ENCODE results near the gene SUSD1.

SUSD1 gene

DNA sequence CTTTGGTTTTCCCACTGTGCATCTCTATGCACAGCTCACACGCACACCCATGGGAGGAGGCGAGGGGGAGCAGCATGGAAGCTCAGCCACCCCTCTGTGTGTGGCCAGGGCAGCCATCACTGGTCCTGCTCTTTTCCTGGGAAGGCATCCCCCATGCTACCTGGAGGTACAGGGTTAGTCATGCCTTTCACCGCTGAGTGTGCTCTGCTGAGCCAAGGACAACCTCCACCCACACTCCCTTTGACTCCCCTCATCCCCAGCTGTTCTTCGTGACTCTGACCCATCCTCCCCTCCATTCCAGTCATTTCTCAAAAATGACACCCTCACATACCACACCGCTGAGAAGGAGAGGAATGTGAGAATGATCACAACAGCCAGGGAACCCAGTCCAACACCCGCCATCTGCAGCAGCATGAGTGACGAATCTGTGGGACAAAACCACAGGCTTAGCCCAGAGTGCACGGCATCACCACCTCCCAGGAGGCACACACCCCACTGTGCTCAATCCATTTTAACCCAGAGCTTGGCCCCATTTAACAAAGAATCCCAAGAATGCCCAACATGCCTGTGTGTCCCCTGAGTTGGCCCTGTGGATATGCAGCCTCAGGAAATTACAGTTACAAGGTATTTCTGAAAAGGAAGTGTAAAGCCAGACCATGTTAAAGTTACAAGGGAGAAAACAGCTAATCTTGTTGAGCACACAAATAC is 133.4 kb downstream of the SUSD1 start:
- DNase-seq (ENCODE audit: low spot score), result peak; percentile 53

DNA sequence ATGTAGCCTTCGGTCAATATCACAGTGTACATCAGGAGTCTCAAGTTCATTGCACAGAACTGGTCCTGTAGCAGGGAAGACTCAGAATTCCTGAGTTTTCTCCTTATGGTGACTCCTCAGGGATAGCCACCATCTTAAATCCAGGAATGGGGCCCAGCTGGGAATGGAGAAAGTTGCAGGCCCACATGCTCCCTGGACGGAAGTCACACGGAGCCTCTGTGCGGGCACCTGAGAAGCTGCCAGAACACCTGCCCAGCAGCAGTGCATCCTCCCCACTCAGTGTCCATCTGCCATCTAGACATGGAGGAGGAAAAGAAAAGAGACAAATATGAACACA is 133.9 kb downstream of the SUSD1 start:
- DNase-seq (ENCODE audit: low spot score), result no peak

DNA sequence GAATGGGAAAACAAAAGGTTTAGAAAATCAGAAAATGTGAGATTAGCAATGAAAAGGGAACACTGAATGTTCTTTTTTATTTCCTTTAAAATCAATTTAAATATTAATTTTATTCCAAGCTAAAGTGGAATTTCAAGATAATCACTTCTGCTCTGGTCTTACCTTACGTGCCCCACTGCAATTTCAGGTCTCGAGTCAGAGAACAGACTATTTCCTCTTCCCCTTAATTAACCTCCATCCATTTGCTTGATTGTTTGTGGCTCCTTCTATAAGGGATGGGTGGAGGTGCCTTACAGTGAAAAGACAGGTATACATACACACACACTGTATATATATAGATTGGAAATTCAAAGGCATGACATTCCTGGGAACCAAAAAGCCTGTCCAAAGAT is 137.1 kb downstream of the SUSD1 start:
- DNase-seq (ENCODE audit: low spot score), result no peak

DNA sequence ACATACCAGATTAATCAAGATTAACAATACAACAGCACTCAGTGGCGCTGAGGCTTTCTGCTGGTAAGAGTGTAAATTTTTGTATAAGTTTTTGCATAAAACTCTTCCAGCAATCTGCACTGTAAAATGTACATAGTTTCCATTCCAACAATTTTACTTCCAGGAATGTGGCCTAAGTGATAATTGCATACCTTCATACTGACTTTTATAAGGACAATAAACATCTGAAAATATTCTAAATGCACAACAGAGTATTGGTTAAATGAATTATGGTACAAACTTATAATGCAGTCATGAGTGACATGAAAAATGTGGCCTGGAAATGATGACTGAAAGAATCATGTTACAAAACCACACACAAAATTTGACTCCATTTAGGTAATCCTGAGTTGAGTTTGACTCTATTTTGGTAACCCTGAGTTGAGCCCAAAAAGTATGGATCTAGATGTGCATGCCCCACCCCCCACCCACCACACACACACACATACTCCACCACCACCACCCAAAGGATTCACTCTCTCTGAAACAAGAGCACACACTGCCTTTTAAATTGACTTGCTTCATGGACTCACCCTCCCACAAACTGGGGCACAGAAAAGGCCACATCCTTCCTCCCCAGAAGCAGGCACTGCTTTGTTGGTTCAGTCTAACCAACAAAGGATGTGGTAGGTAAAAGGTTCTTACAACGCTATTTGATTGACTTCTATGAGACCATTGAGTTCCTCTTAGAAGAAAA is 137.6 kb downstream of the SUSD1 start:
- no peak for DNase-seq (ENCODE audit: low spot score)

DNA sequence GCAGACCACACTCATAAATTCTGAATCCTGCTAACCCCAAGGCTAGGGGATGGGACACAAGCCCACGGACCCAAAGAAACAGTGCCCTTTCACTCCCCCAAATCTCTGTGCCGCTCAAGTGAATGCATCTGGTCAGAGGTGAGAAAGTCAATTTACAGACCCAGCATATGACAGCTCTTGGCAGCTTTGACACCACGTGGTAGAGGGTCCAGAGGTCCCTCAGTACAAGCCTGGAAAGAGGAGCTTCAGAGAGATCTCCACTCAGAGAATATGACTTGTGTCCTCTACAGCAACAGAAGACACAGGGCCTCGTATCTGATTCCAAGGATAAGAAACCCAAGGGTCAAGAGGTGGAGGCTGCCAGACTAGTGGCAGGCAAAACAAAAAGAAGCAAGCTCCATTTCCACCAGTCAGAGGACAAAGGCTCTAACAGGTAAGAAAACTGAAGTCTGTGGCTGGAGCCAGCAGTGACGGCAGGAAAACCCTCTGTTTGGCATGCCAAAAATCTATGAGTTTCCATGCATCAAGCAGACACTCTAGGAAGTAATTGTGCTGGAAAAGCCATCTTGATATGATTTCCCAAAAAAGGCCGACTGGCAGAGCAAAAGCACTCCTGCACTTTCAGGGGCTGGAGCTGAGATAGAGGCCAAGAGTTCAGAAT is 139.8 kb downstream of the SUSD1 start:
- DNase-seq (ENCODE audit: low spot score), result no peak

DNA sequence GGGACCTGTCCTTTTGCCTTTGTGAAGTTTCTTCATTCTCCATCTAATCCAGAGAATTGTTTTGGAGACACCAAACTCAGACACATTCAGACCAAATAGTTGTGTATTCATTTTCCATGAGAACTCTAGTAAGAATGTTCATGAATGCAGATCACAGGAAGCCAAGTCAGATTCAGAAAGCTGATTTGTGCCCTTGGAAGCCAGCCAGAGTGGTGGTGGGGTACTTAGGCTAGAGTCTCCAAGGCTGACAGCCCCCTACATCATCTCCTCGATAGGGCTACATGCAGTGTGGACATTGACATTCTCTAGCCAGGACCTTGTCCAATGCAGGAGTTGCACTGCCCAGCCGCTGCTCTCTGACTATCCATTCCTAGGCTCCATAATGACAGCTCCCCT is 140.9 kb downstream of the SUSD1 start:
- DNase-seq (ENCODE audit: low spot score), result no peak

DNA sequence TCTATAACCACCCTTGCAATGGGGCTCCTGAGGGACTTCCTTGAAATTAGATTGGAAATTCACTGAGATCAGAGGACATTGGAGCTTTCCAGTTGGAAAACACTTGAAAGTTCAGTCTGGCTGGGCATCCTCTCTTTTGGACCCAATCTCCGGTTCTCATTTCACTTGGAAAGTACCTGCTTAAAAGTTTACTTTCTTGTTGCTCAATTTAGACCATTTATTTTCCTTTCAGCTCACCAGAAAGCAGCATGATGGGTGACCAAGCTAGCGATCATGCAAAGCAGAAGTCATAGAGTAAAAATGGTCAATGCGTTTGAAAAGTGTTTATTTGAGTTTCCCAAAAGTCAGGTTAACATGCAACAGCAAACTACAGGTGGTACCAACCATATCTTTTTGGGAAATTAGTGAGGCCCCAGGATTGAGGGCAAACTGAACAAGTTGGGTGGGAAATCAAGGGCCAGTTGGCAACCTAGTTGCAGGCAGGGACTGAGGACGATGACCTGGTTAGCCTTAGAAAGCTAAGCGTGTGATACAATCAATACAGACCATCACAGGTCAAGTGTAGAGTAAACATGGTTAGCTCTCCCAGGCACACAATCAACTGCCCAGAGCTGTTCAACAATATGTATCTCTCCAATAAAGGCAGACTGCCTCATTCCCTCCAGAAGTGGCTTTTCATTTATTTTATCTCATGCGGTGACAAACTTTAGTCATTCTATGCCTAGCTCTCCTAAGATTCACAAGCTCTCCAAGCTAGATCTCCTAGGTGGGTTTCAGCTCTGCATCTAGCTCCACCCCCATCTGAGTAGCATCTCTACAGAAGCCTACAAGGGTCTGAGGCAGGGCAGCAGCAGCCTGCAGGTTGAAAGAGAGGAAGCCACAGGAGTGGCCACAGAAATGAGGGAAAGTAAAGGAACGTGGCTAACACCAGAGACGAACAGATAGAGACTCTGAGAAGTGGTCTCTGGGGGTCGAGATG is 141.6 kb downstream of the SUSD1 start:
- no peak for DNase-seq (ENCODE audit: low spot score)

DNA sequence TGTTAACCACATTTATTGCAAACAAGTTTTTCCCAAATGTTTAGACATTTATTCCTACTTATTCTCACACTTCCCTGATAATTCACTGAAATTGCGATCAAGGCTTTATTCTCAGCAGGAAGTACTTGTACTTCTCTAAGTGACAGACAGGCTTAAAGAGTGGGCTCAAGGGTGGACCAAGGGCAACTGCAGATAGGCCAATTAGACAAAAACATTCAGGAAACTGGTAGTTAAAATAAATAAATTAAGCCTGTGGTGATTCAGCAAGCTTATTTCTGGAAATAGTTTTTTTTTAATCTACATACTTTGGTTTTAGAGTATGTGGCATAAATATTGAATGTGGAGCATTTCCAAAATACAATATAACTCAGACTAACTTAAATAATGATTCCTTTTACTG is 142.4 kb downstream of the SUSD1 start:
- DNase-seq (ENCODE audit: low spot score), result no peak

DNA sequence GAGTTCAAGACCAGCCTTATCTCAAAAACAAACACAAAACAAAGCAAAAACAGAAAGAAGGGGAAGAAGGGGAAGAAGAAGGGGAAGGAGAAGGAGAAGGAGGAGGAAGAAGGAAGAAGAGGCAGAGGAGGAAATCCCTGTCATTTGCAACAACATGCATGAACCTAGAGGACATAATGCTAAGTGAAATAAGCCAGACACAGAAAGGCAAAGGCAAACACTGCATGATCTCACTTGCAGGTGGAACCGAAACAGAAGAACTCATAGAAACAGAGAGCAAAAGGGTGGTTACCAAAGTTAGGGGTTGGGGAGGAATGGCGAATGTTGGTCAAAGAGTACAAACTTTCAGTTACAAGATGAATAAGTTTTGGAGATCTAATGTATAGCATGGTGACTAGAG is 143.1 kb downstream of the SUSD1 start:
- DNase-seq (ENCODE audit: low spot score), result no peak

DNA sequence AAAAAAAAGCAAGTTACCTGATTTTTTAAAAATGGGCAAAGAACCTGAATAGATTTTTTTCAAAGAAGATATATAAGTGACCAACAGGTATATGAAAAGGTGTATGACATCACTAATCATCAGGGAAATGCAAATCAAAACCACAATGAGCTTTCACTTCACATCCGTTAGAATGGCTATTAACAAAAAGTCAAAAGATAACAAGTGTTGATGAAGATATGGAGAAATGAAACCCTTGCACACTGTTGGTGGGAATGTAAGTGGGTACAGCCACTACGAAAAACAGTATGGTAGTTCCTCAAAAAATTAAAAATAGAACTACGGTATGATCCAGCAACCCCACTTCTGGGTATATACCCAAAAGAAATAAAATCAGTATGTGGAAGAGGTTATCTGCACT is 143.7 kb downstream of the SUSD1 start:
- no peak for DNase-seq (ENCODE audit: low spot score)

DNA sequence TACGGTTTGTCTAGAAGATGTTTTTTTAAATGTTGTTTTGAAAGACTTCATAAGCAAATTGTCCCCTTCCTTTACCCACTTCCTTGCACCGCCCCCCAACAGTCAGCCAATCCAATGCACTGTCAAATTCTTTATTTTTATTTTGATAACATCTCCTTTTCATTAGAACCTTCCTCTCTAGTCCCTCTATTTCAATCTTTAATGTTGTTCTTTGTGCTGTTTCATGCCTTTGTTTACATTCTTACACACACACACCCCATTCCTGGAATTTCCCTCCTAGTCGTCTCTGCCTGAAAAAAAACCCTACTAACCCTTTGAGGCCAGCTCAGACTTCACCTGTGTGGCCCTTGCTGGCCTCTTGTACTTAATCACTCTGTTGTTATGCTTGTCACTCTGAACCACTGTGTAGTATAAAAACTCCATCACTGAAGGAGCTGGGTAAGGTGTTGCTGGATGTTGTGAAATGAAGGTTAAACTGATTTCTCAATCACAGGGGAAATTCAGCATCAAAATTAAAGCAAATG is 145.1 kb downstream of the SUSD1 start:
- no peak for DNase-seq (ENCODE audit: low spot score)

DNA sequence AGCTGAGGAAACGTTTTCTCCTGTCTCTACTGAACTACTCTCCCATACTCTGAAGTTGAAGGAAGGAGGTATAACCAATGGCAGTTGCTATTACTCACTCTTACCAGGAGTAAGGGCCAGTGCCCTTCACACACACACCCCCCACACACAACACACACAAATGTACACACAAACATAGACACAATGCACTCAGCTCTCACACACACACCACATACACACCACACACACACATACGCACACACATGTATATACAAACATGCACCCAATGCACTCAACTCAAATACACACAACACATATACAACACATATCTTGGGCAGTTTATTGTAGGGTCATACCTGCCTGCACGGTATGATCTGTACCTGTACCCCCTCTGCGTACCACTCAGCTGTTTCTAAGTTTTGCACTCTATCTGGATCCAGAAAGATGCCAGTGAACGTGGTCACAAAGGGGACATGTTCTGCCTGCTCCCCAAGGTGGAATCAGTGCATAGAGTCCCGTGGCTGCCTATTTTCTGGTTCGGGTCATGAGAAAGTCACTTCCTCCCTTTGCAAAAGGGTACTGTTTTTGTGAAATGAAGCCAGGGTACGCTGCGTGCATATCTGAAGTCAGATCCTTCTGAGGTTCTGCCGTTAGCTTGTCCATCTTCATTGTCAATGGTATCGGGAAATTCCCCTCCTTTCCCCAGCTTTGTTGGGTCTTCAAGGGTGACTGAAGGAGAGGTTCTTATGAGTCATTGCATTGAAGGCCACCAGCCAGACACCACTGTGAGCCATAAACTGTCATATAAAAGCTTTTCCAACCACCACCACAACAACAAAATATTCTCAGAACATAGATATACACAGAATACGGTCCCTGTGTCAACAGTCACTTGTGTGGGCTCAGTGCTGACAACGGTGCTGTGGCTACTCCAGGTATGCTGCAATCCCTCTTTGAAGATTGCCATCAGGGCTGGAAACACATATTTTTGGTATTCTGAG is 146.6 kb downstream of the SUSD1 start:
- DNase-seq (ENCODE audit: low spot score), result no peak

DNA sequence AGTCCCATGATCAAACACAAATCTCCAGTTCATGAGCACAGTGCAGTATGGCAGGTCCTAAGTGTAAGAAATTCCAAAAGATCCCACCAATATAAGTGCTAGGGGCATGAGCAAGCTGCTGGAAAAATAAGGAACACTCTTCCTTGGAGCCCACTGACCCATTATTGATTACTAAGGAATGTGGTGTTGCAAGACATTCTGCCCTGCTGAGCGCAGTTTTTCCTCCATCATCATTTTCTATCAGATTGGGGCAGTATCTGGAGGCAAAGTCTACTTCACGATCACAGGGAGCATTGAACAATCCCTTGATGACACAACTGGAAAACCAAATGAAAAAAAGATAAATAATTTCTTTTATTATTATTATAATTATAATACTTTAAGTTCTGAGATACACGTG is 149.2 kb downstream of the SUSD1 start:
- DNase-seq (ENCODE audit: low spot score), result no peak

DNA sequence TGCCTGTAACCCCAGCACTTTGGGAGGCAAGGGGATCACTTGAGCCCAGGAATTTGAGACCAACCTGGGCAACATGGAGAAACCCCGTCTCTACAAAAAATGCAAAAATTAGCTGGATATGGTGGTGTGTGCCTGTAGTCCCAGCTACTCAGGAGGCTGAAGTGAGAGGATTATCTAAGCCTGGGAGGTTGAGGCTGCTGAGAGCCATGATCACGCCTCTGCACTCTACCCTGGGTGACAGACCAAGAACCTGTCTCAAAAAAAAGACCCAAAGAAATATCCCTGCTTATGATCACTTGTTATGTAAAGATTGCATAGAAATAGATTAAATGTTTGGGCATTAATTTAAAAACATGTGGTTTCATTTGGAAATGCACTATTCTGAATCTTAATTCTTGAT is 153.4 kb downstream of the SUSD1 start:
- DNase-seq (ENCODE audit: low spot score), result no peak

DNA sequence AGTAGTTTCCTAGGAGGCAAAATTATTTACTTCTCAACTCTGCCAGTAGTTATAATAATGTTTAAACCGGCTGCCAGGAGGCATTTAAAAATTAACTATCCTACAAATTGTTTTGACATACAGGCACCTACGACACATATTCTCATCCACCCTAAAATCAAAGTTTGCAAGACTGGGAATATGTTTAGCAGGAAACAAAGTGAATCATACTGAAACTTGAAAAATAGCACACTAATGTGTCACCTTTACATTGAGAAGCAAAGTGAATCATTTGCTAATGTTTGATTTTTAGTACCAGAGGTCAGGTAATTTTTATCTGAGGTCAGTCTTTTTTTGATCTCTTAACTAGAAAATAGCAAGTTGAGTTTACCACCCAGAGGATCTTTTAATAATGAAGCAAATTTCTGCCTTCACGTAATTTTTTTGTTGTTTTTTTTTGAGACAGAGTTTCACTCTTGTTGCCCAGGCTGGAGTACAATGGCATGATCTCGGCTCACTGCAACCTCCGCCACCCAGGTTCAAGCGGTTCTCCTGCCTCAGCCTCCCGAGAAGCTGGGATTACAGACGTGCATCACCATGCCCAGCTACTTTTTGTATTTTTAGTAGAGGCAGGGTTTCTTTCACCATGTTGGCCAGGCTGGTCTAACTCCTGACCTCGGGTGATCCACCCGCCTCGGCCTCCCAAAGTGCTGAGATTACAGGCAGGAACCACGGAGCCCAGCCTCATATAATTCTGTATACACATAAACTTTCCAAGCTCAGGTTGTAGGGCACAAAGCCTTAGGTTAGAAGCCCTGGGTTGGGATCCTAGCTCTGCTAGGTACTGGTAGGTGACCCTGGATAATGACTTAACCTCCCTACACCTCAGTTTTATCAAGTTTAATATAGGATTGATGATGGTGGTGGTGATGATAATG is 154.2 kb downstream of the SUSD1 start:
- no peak for DNase-seq (ENCODE audit: low spot score)

DNA sequence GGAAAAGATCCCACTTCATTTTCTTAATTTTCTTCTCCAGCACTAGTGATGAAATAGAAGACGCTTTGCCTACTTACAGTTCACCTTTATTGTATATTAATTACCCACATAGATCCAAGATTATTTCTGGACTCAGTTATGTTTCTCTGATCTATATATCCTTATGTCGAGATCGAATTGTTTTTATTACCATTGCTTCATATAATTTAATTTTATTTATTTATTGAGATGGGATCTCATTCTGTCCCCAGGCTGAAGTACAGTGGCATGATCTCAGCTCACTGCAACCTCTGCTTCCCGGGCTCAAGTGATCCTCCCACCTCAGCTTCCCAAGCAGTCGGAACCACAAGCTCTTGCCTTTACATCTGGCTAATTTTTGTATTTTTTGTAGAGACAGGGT is 157.2 kb downstream of the SUSD1 start:
- DNase-seq (ENCODE audit: low spot score), result no peak

DNA sequence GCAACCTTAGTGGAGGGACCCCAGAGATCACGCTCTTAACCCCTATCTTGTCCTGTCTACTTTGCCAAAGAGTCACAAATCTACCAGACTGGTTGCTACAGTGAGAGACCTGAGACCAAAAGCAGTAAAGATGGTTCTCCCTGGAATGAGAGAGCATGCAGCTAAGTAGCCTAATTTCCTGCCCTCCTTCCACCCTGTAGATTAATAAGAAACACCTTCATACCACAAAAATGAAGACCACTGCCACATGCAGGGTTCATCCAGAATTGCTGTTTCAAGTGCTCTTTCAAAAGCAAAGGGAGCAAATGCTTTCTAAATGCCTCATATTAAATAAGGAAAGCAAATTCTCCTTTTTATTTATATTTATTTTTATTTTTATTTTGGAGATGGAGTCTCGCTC is 159.4 kb downstream of the SUSD1 start:
- no peak for DNase-seq (ENCODE audit: low spot score)

DNA sequence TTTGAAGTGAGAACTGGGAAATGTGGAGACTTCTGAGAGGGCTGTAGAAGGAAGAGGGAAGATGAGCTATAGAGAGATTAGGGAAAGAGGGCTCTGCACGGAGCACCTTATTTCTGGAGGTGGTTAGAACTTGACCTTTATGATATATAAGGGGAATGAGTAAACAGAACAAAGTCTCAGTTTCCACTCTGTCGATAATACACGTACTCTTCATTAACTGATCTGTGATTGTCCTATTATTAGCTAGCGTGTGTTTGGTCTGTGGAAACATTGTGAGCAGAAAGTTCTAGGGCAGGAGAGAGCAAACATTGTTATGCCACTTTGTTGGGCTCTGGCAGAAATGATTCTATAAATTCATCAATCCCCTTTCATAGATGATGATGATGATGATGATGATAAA is 159.9 kb downstream of the SUSD1 start:
- no peak for DNase-seq (ENCODE audit: low spot score)

DNA sequence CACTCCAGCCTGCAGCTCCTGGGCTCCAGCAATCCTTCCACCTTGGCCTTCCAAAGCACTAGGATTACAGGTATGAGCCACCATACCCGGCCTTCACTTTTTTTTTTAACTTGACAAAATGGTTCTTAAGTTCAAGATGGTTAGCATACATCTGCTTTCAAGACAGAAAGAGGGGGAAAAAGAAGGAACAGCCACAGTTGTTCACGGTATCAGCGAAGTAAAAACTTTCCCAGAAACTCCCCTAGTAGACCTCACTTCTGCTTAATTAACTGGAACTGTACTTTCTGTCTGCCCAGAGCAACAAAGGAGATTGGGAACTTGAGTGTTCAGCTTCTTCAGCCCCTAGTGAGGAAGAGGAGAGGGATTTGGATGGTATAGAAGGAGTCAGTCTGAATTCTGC is 161.8 kb downstream of the SUSD1 start:
- no peak for DNase-seq (ENCODE audit: low spot score)

Data from ecto neural progenitor cell (in vitro differentiated cells).